ENCODE data around the gene MPZL3.

Gene MPZL3

DNA sequence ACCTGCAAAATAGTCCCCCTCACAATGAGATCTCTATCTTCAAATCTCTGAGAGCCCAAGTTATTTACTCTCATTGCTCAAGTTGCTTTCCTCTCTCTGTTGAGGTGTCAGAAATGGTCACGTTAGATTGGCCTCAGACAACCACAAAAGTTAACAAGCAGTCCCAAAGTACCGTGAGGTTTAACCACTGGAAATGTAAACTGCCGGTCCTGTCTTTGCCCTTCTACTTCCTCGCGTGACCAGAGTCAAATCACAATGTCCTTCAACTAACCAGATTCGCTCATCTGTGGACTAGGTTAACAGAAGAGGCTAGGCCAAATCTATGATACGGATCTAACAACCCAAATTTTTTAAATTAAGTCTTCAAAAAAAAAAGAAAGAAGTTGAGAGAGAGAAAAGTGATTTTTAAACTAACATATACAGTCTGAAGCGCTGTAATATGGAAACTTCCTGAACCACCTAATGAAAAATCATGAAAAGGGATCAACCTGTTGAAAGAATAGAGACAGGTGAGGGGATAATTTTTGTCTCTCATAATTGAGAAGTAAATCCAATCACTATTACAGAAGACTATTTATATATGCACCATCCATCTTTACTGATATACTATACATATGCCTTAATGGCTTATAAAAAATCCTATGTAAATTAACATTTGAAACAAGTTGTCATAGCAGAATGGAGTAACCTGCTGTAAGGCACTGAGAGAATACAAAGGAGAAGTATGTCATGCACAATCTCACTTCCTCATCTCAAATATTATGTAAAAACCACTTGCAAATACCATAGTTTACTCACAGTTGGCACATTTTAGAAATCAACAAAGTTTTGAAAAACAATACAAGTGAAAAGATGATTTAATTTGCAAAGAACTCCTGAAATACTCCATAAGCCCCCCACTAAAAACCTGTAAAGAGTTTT lies 24.0 kb downstream of the MPZL3 start:
- Histone ChIP-seq H3K27me3 (ENCODE audit: low read depth, low read length) (no peaks in the 10 kb centered on the region), H4K20me1 (ENCODE audit: insufficient read depth, low read length) (no peaks in the 10 kb centered on the region), H3K4me1 (ENCODE audit: low read length) (peaks cover 29% of the 10 kb centered on the region), H3K27ac (ENCODE audit: low read length) (no peak overlapping the region), H3K36me3 (replicated peaks; ENCODE audit: low read depth, low read length) (no peaks in the 10 kb centered on the region), H3K4me3 (ENCODE audit: low read length) (no peak overlapping the region), H3K9ac (ENCODE audit: low read length) (no peak overlapping the region), H3K9me3 (ENCODE audit: insufficient read depth, low read length) (no peaks in the 10 kb centered on the region), H3K4me2 (ENCODE audit: low read length) (0 out of 2 replicates have a peak overlapping the region, but pooled peaks have one; percentile 1), H2AFZ (ENCODE audit: low read depth, low read length) (no peak overlapping the region), H3K79me2 (ENCODE audit: low read length) (no peaks in the 10 kb centered on the region)
- TF ChIP-seq EZH2phosphoT487 (IDR thresholded peaks at IDR 0.05; ENCODE audit: low read depth) (no peak), CTCF (IDR thresholded peaks at IDR 0.05; ENCODE audit: low read depth, low read length) (no peak)

GRCh38 chr11:118226781-118227180 lies 25.4 kb downstream of the MPZL3 start:
- Histone ChIP-seq H3K27ac (ENCODE audit: low read length) (no peak overlapping the region), H3K27me3 (ENCODE audit: low read depth, low read length) (no peaks in the 10 kb centered on the region), H3K36me3 (replicated peaks; ENCODE audit: low read depth, low read length) (no peaks in the 10 kb centered on the region), H3K4me1 (ENCODE audit: low read length) (peaks cover 29% of the 10 kb centered on the region), H3K79me2 (ENCODE audit: low read length) (no peaks in the 10 kb centered on the region), H3K4me3 (ENCODE audit: low read length) (no peak overlapping the region), H4K20me1 (ENCODE audit: insufficient read depth, low read length) (no peaks in the 10 kb centered on the region), H3K4me2 (ENCODE audit: low read length) (no peak overlapping the region), H3K9me3 (ENCODE audit: insufficient read depth, low read length) (no peaks in the 10 kb centered on the region), H2AFZ (ENCODE audit: low read depth, low read length) (no peak overlapping the region), H3K9ac (ENCODE audit: low read length) (no peak overlapping the region)
- TF ChIP-seq CTCF (IDR thresholded peaks at IDR 0.05; ENCODE audit: low read depth, low read length) (no peak), EZH2phosphoT487 (IDR thresholded peaks at IDR 0.05; ENCODE audit: low read depth) (no peak)

- Histone ChIP-seq H3K27ac (ENCODE audit: low read length) (no peak overlapping the region), H2AFZ (ENCODE audit: low read depth, low read length) (no peak overlapping the region), H3K4me3 (ENCODE audit: low read length) (no peak overlapping the region), H4K20me1 (ENCODE audit: insufficient read depth, low read length) (no peaks in the 10 kb centered on the region), H3K4me2 (ENCODE audit: low read length) (no peak overlapping the region), H3K9ac (ENCODE audit: low read length) (no peak overlapping the region), H3K9me3 (ENCODE audit: insufficient read depth, low read length) (no peaks in the 10 kb centered on the region), H3K4me1 (ENCODE audit: low read length) (peaks cover 29% of the 10 kb centered on the region), H3K79me2 (ENCODE audit: low read length) (no peaks in the 10 kb centered on the region), H3K27me3 (ENCODE audit: low read depth, low read length) (no peaks in the 10 kb centered on the region), H3K36me3 (replicated peaks; ENCODE audit: low read depth, low read length) (no peaks in the 10 kb centered on the region)
- no peak for TF ChIP-seq EZH2phosphoT487 (IDR thresholded peaks at IDR 0.05; ENCODE audit: low read depth)
- no peak for TF ChIP-seq CTCF (IDR thresholded peaks at IDR 0.05; ENCODE audit: low read depth, low read length)
Measured at GRCh38 chr11:118226296-118226695, 25.9 kb downstream of the MPZL3 start.

DNA sequence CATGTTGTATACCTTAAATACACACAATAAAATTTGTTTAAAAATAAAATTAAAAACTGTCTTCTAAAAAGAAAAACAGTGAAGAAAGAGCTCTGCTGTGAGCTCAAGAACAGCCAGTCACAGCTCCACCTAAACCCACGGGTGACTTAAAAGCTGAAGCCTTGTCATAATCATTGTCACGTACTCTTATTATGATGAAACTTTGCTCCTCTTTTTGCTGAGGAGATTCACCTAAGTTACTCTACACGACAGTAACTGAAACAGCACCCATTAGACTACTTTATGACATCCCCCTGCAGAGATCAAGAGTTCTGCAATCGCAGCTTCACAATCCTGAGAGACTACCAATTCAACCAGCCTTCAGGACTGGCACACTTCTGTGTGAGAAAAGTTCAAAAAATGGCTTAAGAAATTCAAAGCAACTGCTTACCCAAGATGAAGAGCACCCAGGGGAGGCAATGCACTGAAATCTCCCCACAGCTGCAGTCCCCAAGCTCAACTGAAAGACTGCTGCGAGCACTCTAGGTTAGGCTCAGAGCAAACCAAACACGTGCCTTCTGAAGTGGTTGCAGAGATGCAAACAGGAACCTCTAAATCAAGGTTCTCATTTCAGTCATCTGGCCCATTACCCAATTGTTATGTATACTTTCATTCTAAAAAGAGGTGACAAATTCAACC lies 27.5 kb downstream of the MPZL3 start, which contains the start of gene JAML:
TSS of gene JAML (minus strand) at position 501 of the 678 bp plus-strand sequence. CDS start 10,145 bp downstream, outside the sequence.
- H3K36me3 ChIP-seq (replicated peaks; ENCODE audit: low read depth, low read length) = no peaks in the 10 kb centered on the region
- no peaks in the 10 kb centered on the region for H3K79me2 ChIP-seq (ENCODE audit: low read length)
- no peak for TF ChIP-seq CTCF (IDR thresholded peaks at IDR 0.05; ENCODE audit: low read depth, low read length)
- no peak for TF ChIP-seq EZH2phosphoT487 (IDR thresholded peaks at IDR 0.05; ENCODE audit: low read depth)
- peak within 1 kb of the TSS; percentile 49; the same call in 1 of the 2 replicates for H3K27ac ChIP-seq (ENCODE audit: low read length)
- H2AFZ ChIP-seq (ENCODE audit: low read depth, low read length) = peak within 1 kb of the TSS; percentile 25; the same call in 1 of the 2 replicates
- H3K27me3 ChIP-seq (ENCODE audit: low read depth, low read length) = no peaks in the 10 kb centered on the region
- H3K9me3 ChIP-seq (ENCODE audit: insufficient read depth, low read length) = no peaks in the 10 kb centered on the region
- peaks cover 29% of the 10 kb centered on the region for H3K4me1 ChIP-seq (ENCODE audit: low read length)
- H3K4me2 ChIP-seq (ENCODE audit: low read length) = peak within 1 kb of the TSS; percentile 50
- H4K20me1 ChIP-seq (ENCODE audit: insufficient read depth, low read length) = no peaks in the 10 kb centered on the region
- peak within 1 kb of the TSS; percentile 14 for H3K4me3 ChIP-seq (ENCODE audit: low read length)
- no peak within 1 kb of the TSS for H3K9ac ChIP-seq (ENCODE audit: low read length)

Measured in OCI-LY3 (cell line).